DMS53 treated with DMSO at 0.1 percent for 48 hours (cell line): ENCODE results near the gene NR4A1.

Experiments used
- DNase-seq: peaks from one replicate; lab custom pipeline; 2025; ENCODE audit not compliant: unreplicated experiment; lab: John Stamatoyannopoulos, UW

Gene NR4A1

GRCh38 chr12:52057638-52058576 lies 6.7 kb downstream of the NR4A1 start:
- no peak for DNase-seq

GRCh38 chr12:52058631-52059361 lies 7.6 kb downstream of the NR4A1 start:
- DNase-seq, result no peak

DNA sequence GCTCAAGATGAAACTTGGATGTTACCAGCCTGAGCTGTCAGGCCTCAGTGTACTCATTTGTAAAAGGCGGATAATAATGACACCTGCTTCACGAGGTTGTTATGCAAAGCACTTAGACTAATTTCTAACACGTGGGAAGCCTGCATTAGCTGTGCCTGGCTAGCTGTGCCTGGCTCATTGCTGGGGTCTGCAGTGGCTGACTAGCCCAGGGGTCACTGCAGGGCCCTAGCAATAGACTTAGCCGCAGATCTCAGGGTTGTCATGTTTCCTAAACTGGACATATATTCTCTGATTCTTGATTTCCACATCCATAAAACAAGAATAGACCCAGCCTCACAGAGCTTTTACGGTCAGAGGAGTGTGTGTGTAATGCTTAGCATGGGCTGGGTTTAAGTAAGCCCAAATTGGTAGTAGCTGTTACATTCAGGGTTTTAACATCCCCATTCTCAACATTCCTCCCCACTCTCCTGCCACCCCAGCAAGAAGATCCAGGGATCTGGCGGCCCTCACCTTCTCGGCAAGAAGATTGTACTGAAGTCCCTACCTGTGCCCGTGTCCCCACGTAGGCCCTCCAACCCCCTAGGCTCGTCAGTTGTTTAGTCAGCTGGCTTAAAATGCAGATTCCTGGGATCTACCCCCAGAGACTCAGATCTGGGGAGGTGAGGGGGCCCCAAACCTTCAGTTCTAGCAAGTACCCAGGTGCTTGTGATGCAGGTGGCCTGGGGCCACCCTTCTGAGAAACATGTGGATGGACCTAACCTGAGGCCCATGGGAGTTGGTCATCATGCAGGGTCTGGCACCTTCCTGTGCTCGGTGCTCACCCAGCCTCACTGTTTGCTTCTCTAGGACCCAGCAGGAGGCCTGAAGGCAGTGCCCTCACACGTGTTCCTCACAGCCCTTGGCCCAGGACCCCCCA lies 8.6 kb downstream of the NR4A1 start:
- no peak for DNase-seq

DNA sequence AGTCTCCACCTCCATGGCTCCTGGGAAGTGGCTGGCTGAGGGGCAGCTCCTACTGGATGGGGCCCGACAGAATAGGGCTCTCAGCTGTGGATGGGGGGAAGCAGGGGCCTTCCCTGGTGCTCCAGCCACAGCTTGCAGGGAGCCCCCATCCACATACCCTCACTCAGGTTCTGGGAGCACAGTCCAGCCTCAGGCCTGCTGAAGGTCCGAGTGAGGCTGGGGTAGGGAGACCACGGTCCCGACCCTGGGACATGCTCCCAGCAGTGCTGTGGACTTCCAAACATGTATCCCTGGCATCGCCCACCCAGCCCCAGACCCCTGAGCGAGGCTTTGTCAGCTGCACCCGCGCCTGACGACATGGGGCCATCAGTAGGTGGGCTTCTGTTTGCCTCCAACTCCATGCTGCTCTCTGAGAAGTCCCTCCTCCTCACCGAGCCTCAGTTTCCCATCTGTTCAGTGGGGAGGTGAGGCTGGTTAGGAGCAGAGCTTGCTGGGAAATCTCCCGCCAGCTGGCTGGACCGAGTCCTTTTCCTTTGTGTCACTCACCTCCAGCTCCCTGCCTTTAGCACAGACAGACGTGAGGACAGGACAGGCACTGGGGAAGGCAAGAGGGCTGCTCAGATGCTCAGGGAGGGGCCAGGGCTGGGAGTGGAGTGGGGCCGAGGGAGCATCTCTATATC lies 9.4 kb downstream of the NR4A1 start:
- no peak for DNase-seq

GRCh38 chr12:52061470-52062166 lies 10.4 kb downstream of the NR4A1 start:
- no peak for DNase-seq

- no peak for DNase-seq
Observed at GRCh38 chr12:52062167-52063081, 11.2 kb downstream of the NR4A1 start.

DNA sequence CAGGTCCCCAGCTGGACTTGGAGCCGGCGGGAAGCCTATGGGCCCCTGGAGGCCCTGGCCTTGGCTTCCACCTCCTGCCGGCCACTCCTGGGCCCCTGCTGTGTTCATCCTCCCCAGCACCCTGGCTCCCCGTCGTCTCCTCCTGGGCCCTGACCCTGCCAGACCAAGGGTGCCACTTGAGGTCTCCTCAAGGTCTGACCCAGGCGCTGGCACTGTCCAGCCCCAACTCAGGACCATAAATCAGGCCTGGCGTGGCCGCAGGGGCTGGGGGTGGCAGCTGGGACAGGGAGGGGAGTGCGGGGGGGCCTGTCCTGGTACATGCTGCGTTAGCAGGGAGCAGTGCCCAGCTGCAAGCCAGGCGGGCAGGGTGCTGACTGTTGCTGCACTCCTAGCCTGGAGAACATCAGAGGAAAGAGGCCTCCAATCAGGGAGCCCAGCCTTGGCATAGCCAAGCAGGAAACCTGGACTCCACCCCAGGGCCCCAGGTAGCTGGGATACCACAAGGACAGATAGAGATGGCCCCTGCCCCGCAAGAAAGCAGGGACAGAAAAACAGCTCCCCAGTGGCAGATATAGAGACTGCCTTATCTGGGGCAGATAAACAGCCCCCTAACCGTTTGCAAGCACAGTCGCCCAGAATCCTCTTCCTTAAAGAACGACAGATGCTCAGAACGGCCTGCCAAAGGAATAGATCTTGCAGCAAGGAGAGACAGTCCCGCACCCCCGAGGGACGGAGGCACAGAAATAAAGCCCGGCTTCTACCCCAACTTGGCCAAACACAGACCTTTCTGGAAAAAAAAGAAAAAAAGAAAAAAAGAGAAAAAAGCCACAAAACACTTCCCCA lies 12.1 kb downstream of the NR4A1 start:
- no peak for DNase-seq

DNA sequence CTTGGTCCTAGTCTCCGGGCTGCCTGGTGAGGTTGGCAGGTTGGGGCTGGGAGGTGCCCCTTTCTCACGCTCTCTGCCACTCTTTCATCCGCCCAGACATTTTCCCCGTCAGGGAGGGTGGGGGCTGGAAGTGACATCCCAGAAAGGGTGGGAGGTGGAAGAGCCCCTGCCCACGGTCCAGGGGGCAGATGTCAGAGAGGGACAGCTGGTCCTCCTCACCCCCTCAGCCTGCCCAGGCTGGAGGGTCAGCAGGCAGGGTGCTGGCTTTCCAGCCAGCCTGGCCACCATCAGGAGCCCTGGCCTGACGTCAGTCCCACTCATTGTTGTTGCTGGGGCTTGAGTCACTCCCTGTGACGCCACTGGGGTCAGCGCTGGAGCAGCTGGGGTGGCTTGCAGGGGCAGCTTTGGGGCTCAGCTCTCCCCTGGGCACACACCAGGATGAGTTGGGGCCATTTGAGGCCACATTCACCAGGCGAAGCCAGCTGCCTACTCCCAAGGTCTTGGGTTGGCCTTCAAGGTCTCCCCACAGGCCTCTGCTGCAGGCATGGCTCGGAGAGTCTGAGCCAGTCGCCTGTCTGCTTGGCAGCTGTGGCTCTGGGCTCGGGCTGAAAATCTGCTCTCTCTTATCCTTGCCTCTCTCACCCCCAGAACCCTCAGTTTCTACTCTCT lies 12.9 kb downstream of the NR4A1 start:
- DNase-seq, result no peak

GRCh38 chr12:52066346-52067080 lies 15.3 kb downstream of the NR4A1 start:
- no peak for DNase-seq

GRCh38 chr12:52067081-52067374 lies 15.8 kb downstream of the NR4A1 start:
- DNase-seq, result no peak

DNA sequence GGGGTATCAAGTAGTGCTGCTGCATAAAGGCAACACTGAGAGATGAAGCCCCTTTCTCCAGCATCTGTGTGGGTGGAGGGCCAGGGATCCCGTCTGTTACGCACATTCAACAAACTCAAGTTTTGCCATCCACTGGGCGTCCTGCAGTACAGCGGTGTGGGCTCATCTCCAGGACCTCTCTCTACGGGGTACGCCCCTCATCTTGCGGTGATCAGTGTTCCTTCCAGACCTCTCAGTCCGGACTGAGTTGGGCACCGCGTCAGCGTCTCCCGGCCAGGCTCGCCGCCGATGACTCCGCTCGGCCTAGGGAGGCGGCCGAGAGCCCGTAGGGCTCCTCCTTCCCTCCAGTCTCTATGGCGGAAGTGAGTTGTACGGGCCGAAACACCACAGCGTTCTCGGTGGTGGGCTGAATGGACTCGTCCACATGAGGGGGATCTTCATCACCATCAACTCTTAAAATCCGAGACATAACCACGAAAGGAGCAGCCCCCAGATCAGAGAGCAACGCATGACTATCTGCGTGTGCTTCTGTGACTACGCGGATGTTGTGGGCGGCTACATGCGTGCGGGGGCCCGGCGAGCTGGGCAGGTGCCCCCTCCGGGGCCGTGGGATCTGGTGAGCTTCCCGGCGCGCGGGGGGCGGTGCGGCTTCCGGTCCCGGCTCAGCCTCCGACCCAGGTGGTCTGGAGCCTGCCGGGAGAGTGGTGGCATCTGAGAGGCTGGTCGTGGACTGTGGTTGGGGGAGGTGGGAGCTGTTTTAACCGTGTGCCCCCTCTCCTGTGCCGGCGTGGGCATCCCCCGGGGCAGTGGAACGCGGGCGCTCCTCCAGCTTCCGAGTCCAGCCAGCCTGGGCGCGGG lies 18.3 kb downstream of the NR4A1 start, which contains the start of gene ATG101:
Gene ATG101, plus strand, starts transcription at position 652 of the 858 bp plus-strand sequence. CDS start 3,673 bp downstream, outside the sequence.
- peak; percentile 88 for DNase-seq

DNA sequence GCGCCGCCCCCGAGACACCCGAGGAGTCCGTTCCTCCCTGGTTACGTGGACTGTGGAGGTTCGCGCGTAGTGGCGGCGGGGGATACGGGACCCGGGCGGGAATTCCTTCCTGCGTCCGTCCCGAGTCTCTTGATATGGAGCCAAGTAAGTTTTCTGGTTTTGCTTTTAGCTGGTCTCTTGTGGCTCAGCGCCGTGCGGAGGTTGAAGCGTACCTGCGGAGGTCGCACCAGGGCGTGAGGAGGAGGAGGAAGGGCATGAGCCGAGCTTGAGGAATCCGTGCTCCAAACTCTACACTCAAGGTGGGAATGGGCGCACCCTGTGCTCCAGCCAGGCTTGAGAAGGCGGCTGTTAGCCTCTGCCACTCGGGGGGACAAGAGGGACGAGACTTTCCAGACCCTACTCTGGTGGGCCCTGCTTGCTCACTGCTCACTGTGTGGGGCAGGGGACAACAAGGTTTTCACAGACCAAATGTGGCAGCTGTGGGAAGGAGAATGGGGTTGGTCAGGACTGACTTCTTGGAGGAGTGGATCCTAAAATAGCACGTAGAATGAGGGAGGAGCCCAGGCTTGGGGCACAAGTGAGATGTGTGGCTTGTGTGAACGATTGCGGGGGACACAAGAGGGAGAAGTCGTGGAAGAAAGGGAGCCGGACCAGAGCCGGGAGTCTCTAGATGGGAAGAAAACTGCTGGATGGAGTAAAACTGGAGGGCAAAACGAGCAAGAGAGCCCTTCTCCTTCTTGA lies 19.1 kb downstream of the NR4A1 start:
- no peak for DNase-seq

DNA sequence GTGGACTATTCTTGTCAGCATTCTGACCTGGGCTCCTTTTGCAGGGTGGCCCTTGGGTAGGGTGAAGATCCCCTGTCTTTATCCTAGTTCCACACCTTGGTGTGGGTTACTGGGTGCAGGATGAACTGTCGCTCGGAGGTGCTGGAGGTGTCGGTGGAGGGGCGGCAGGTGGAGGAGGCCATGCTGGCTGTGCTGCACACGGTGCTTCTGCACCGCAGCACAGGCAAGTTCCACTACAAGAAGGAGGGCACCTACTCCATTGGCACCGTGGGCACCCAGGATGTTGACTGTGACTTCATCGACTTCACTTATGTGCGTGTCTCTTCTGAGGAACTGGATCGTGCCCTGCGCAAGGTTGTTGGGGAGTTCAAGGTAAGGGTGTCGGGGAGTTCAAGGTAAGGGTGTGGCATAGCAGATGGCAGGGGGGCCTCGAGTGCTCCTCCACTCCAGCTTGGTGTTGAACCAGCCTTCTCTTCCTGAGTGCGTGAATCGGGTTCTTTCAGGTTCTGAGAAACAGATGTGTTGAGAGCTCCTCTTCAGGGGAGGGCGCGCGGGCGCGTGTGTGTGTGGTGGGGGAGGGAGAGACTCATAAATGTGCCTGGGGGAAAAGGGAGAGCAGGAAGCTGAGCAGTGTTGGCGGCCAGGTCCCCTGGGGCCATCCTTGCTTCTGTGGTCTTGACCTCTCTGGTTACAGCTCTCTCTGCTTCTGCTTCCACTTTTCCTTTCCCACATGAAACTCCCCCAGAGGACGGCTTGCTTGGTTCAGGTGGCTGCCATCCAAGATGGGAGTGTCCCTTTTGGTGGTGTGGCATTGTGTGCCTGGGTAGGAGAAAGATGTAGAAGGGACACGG lies 22.5 kb downstream of the NR4A1 start:
- no peak for DNase-seq

DNA sequence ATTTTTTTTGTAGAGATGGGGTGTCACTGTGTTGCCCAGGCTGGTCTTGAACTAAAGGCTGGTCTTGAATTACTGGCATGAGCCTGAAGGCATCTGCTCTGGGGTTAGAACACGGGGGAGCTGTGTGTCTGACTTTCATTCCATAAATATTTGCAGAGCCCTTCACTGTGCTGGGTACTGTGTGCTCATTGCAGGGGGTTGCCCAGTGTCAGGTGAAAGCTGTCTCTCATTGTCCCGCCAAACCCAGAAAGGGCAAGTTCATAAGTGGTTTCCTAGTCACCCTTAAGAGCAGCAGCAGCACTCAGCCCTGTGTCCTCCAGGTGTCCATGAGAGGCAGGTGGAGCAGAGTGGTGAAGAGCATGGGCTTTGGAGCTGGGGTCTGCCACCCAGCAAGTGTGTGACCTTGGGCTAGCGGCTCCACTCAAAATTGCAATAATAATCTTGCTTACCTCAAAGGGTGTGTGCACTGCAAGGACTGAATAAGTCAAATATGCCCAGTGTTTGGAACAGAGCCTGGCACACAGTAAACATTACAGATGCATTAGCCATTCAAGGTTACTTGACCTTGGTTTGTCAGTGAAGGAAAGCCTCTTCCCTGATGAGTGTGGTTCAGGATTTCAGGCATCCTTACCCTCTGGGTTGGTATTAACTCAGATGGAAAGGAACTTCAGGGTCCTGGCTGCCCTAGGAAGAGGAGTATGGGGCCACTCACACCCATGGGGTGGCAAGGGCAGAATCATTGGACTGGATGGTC lies 23.9 kb downstream of the NR4A1 start:
- DNase-seq, result no peak
